OCI-LY3 (cell line): ENCODE results near the gene SPOCK3.
"Not testable (repeated sequence)": the region's sequence is repeated elsewhere in the genome, so short reads cannot be mapped to it uniquely, and the experiment has no call there.

Experiments
- EZH2phosphoT487 ChIP-seq: fragments of 200-600 bp; shearing (Covaris generic); IDR thresholded peaks from 2 replicates; pipeline ENCODE4 v1.6.1; 2018; ENCODE audit warnings: antibody characterized with exemption, mixed run types, low read depth
- TF ChIP-seq, protein P1 (sequence below): fragments of 200-600, 300-600 bp; sonication (generic); IDR thresholded peaks from 2 replicates; pipeline ENCODE4 v1.5.1; 2014; ENCODE audit warnings: antibody characterized with exemption, low read length, low read depth

DNA sequence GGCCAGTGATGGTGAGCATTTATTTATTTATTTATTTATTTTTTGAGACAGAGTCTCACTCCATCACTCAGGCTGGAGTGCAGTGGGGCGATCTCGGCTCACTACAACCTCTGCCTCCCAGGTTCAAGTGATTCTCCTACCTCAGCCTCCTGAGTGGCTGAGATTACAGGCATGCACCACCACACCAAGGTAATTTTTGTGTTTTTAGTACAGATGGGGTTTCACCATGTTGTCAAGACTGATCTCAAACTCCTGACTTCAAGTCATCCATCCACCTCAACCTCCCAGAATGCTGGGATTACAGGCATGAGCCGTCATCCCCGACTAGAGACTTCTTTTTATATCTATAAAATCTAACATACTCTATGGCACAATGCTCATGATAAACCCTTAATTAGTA, 495.1 kb downstream of the SPOCK3 start:
- TF ChIP-seq, protein P1, sequence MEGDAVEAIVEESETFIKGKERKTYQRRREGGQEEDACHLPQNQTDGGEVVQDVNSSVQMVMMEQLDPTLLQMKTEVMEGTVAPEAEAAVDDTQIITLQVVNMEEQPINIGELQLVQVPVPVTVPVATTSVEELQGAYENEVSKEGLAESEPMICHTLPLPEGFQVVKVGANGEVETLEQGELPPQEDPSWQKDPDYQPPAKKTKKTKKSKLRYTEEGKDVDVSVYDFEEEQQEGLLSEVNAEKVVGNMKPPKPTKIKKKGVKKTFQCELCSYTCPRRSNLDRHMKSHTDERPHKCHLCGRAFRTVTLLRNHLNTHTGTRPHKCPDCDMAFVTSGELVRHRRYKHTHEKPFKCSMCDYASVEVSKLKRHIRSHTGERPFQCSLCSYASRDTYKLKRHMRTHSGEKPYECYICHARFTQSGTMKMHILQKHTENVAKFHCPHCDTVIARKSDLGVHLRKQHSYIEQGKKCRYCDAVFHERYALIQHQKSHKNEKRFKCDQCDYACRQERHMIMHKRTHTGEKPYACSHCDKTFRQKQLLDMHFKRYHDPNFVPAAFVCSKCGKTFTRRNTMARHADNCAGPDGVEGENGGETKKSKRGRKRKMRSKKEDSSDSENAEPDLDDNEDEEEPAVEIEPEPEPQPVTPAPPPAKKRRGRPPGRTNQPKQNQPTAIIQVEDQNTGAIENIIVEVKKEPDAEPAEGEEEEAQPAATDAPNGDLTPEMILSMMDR: not testable (repeated sequence)
- not testable (repeated sequence) for TF ChIP-seq EZH2phosphoT487
